GM18519 (cell line): ENCODE data around the gene LRTM1.

Source experiments
- ATAC-seq: cut with Tn5 transposase; IDR thresholded peaks from one replicate; pipeline ENCODE4 v1.9.1; 2021; ENCODE audit warnings: mild to moderate bottlenecking, moderate library complexity; ENCODE audit not compliant: unreplicated experiment, low FRiP score

The LRTM1 gene

DNA sequence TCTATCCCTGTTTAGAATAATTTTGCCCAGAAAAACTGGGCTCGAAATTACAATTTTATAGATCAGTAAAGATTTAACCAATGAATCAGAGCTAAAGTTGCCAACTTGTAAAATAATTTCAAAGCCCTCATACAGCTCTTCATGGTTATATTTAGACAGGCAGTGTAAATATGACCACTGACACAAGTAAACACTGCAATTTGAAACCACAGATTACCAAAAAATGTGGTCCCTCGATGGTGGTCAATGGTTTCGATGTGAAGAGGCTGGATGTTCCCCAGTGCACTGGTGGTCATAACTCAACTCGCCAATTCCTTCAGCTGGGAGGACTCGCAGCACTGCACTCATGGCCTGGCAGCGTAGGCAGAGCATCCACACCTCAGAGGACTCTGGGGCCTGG, 28.6 kb downstream of the LRTM1 start:
- no peak for ATAC-seq

DNA sequence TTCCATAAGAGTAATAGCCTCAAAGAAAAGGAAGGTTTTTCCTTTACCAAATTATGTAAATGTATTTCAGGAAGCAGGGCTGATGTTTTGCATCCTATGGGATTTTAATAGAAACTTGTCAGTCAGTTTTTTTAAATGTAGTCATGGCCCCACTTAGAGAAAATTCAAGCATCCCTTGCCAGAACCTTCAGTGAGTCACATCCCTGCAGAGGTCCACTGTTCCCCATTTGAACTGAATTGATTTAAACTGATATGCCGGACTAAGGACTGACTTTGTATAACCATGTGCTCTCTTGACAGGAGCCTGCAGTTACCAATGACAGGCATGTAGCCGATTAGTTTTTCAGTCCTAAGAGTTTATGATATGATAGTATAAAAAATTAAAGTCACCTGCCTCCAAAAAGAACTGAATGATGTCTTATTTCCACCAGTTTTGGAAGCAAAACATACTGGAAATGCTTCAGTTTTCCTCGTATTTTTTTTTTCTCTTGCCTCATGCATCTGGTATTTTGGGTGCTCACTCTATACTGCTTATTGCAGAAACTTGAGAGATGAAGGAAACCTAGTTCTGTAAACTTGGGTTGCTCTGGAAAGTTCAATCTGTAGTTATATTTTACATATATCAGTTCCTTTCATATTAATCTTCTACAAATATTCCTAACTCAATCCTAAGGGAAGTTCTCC, 30.7 kb downstream of the LRTM1 start:
- ATAC-seq = no peak

DNA sequence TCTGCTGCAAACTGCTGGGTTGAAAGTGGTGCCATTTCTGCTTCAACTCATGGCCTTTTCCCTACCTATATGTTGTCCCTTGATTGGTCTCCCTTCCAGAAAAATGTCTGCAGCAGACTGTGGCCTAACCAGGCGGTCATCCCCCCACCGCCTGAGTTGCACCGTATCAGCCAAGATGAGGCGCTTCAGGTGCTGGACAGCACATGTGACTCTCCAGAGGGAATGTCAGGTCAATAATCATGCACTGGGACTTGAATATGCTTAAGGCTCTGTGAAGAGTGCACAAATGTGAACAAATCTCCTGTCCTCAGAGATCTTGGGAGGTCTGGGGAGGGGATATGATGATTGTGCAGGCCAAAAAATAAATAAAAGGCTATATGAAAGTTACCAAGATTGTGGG, 32.2 kb downstream of the LRTM1 start:
- ATAC-seq = no peak

DNA sequence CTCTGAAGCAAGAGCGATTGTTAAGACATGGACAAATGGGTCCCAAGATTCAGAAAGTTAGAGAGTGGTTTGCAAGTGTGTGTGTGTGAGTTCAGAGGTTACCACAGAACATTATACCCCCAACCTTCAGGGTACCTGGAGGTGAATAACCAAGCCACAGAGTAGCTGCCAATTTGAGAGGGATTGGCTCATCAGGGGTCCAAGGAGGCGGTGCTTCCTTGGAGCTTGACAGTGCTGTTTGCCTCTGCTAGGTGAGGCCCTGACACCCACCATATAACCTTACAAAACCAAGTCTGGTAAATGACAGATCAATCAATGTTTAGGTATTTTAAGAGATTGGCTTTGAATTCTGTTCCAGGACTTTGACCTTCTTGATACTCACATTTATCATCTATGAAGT, 35.7 kb downstream of the LRTM1 start:
- ATAC-seq = no peak

DNA sequence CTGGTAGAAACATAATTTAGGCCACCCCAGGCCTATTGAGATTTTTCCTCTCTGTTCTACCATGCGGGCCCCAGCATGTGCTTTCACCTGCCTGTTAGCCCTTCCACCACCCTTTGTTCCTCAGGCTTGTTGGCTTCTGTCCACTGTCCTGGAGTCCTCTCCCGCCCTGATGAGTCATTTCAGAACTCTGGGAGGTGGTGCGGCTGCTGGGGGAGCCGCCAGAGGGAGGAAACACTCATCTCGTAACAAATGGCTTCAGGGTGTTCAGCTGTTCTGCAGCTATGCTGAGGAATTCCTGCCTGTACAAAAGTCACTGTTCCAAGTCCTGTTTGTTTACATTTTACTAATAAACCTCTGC, 36.3 kb downstream of the LRTM1 start:
- no peak for ATAC-seq

DNA sequence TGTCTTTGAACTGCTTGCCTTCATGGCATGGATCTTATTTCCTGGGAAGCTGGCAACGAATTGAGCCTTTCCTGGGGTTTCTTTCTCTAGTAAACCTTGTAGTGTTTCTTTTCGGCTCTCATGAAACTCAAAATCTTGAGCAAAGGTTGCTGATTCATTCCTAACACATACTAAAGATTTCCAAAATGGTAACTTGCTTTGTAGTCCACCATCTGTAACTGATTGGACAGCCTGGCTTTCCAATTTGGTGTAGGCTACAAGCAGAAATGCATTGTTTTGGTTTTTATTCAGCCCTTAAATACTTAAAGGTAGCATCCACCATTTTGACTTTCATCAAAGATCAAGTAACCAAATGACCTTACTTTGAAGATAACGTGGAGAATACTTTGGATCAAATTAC, 38.1 kb downstream of the LRTM1 start:
- no peak for ATAC-seq

DNA sequence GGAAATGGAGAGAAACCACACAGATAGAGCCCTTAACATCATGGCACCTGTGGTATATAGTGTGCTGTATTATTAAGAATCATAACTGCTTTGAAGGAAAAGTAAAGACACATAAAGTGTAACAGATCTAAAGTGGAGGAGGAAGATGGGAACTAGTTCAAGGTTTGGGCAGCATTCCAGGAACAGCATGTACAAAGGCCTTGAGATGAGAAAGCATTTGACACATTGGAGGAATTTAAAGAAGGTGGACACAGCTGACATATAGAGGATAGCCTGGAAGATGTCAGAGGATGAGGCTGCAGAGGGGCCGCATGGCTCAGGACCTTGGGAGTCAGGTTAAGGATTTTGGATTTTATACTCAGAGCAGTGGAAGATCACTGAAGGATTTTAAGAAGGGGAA, 39.0 kb downstream of the LRTM1 start:
- ATAC-seq = no peak

DNA sequence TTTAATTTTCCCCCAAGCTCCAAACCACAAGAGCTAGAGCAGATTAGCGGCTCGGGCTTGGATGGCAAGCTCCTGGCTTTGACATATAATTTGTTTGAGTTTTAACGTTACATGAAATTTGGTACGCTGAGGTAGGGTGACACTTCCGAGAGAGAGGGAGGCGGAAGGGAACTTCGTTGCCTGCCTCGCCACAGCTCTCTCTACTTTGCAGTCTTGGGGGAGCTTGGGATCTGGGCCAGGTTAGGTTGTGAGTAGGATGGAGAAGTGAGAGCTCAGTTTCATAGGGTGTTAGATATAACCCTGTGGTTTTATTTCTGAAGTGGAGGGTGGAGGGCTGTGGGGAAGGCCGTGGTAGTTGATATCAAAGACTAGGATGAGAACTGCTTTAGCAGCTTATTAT, 39.7 kb downstream of the LRTM1 start:
- no peak for ATAC-seq

DNA sequence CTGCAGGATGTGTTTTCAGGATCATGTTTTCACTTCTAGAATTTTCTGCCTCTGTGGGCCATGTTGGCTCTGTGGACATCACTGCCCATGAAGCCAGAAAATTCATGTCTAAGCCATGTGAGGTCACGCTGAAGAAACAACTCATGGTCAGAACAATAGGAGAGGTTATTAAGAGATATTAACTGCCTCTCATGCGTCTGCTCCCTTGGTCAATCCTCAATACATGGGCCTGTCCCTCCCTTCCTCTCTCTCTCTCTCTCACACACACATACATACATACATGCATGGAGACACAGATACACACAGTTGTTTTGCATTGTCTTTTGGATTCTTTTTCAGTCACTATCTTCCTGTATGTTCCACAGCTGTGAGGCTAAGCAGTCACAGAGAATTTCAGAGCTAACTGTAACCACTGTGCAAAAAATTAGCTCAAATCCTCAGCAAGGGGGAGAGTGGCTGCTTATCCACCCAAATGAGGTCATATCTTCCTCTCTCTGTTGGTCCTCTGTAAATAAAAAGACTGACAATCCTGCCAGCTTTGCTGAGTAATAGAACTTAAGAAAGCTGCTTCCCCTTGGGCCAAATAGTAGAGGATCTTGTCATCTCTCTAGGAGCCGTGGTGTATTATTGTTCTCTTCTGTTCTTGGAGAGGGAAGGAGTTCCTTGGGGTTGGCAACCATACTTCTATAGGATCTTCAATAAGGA, 45.6 kb downstream of the LRTM1 start:
- no peak for ATAC-seq

DNA sequence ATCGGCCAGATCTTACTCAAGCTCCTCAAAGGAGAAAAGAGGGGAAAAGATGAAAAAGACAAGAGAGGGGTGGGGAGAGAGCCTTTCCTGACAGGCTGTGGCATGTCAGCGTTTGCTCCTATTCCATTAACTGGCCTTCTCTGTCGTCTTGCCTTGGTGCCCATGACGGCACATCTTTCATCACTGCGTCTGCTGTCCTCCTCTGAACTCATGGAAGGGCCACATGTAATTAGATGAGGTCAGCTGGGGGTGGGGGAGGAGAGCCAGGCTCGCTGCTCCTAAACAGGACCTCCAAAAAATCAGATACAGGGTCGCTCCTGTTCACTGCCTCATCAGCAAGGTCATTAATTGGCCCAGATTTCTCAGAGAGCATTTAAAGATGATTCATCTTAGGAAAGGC, 49.7 kb downstream of the LRTM1 start:
- no peak for ATAC-seq

DNA sequence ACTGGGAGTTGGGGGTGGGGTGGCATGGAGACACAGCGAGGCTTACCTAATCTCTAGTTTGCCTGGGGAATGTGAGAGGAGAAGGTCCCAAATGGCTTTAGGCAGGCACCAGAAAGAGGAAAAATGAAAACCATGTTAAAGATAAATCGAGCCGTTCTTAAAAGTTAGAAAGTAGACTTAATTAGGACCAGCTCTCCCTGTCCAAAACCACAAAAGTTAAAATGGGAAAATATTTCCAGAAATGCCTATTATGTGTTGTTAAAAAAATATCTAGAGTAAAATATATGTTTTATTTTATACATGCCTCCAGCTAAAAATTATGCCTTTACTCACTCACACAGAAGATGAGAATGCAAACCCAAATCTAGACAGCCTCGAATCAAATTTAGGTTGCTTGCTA, 50.1 kb downstream of the LRTM1 start:
- ATAC-seq = no peak

DNA sequence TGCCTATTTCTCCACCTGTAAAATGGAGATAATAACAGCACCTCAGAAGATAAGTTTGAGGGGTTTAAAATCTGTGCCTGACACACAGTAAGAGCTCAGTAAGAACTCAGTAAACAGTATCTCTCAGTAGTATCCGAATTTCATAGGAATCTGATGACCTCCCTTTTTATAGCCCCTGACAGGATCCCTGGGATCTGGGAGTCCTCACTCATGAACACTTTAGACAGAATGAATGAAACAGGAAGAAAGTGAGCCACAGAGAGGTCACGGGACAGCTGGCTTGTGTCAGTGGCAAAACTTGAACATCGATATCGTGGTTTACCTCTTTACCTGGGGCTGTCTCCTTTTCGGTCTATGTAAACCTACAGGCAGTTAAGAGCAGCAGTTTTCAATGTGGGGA, 51.2 kb downstream of the LRTM1 start:
- no peak for ATAC-seq

DNA sequence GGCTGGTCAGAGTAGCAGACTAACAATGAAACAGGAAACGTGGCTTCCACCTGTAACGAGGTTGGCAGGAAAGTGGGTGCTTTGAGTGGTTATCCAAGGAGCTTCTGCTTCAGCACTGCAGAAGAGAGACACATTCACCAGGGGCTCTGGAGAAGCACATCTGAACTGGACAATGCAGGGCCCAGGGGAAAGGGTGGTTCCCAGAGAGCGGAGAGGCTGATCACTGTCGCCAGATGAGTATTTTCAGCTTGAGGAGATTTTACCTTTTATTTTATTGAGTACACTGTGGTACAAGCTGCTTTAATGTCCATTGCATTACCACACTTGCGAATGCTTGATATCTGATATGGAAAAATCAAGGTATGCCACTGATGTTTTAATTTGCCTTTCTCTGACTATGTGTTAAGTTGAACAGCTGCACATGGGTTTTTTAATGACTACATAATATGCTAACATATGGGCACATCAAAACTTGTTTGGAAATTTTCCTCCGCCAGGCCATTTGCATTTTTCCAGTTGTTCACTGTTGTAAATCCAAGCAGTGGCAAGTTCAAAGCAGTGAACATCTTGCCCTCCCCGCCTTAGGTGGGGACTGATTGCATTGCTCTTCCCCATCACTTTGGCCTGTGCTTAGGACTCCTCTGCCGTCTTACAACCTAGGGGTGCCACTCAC, 52.1 kb downstream of the LRTM1 start:
- no peak for ATAC-seq

DNA sequence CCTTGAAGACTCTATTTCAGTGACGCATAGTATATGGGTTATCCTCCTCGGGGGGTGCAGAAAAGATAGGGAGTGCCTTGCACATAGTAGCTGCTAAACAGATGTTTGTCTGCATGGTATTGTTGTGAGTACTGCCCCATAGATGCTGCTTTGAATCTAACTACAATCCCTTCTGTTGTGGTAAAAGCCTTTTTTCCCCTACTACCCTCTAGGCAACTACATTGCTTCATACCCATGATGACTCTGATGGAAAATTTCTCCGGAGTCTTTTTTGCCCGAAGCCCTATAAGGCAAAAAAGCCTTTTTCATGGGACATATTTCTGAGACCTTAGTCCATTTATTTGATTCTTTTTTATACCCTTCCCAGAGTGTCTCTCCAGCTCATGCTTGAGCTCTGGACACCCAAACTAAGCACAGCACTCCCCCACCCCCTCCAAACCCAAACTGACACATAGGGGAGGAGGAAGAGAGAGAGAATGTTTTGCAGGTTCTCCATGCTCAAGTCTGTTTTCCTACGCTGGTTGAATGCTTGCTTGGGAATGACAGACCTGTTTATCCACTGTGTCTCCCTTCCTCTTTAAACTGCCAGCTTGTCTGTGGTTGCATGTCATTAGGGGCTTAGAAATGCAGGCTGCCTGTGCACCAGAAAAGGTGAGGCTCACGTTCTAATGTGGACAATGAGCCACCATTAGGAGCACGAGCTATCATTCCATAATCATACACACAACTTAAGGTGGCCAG, 52.9 kb downstream of the LRTM1 start:
- no peak for ATAC-seq

DNA sequence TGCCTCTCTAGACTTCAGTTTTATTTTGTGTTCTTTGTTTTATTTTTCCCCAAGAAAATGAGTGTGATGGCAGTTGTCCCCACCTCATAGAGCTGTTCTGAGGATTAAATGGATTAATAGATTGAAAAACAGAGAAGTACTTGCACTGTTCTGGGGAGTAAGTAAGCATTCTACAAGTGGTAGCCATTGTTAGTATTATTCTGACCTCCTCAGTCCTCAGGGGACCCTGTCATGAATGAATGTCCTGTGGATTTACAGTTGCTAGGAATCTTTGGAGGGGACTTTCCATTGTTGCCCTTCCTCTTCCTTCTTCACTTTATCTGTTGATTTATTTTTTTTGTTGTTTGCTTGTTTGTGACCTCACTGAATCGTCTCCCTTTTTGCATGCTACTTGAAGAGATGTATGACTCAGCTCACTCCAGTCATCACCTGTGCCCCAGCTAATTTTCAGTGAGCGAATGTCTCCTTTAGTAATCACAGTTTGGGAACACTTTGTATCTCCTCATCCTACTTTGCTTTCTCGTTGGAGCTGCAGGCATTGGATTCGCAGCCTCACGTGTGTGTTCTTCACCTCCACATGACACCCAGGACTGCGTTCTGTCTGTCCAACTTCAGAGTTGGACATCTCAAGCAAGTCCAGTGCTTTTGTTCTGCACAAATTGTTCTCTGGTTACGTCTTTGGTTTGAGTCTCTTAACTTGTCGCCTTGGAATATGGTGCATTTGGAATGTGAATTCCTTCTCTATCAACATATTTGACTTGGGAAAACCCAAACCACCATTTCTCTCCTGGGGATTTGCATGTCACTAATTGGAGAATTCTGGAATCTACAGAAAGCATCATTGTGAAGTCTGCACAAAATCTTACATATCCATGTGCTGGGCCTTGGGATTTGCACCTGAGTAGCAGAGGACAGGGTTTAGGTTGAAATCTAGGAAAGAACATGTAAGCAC, 54.5 kb downstream of the LRTM1 start:
- no peak for ATAC-seq

DNA sequence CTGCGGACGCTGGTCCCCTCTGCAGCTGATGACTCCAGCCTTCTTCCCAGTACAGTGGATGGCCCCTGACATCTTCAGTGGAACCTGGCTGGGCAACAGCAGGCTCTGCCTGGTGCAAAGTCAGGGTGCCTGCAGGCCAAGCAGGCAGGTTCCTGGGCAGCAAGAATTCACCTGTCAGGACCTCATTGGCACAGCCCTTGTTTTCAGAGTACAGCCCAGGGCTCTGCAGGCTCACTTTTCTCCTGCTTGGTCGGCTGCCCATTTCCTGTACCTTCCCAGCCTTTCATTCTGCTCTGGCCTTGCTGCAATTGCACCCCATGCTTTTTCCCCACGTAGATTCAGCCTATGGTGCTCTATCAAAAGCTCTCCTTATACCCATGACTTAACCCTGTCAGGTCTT, 56.0 kb downstream of the LRTM1 start:
- ATAC-seq = no peak

DNA sequence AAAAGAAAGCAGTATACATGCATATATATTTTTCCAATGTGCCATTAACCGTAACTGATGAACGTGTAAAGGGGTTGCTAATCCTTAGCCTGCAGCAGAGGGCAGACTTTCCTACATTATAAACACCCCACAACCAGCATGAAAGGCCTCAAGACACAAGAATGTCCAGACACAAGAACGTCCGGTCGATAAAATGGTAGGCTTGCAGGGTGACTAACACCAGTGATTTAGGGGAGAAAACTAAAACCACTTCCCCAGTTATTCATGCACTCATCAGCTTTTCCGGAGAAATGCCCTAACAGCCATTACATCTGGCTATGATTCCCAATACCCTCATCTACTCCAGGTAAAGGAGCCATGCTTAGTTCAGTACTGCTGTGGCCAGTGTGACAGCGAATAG, 57.4 kb downstream of the LRTM1 start:
- no peak for ATAC-seq
